Neuronal stem cell (in vitro differentiated cells): ENCODE data around the gene CMSS1.

Experiments
- DNase-seq: peaks from one replicate; pipeline ENCODE4 v3.0.0-alpha.2; 2013; ENCODE audit warnings: low spot score
- H2AFZ ChIP-seq: one replicate; pipeline ENCODE4 v1.6.1; 2013; ENCODE audit warnings: mild to moderate bottlenecking, low read length, inconsistent platforms
- H2AK5ac ChIP-seq: 2 replicates; pipeline ENCODE4 v1.6.1; 2013; ENCODE audit warnings: low read depth, mild to moderate bottlenecking, inconsistent platforms, low read length, moderate library complexity, mixed read lengths
- H2BK120ac ChIP-seq: 2 replicates; pipeline ENCODE4 v1.6.1; 2013; ENCODE audit warnings: low read depth, mild to moderate bottlenecking, inconsistent platforms, low read length, moderate library complexity, mixed read lengths
- H2BK12ac ChIP-seq: one replicate; pipeline ENCODE4 v1.6.1; 2013; ENCODE audit warnings: low read length, inconsistent platforms
- H2BK15ac ChIP-seq: 2 replicates; pipeline ENCODE4 v1.6.1; 2013; ENCODE audit warnings: mild to moderate bottlenecking, low read length, inconsistent platforms, mixed read lengths
- H2BK5ac ChIP-seq: one replicate; pipeline ENCODE4 v1.6.1; 2013; ENCODE audit warnings: inconsistent platforms, mild to moderate bottlenecking, low read length, moderate library complexity
- H3K14ac ChIP-seq: one replicate; pipeline ENCODE4 v1.6.1; 2013; ENCODE audit warnings: low read length, inconsistent platforms
- H3K18ac ChIP-seq: 2 replicates; pipeline ENCODE4 v1.6.1; 2013; ENCODE audit warnings: low read length, inconsistent platforms
- H3K23ac ChIP-seq: 2 replicates; pipeline ENCODE4 v1.6.1; 2013; ENCODE audit warnings: low read depth, mild to moderate bottlenecking, mixed read lengths, low read length, inconsistent platforms; ENCODE audit not compliant: poor library complexity
- H3K27ac ChIP-seq: replicated peaks from 3 replicates; pipeline ENCODE4 v1.5.1; 2013; ENCODE audit warnings: low read length, inconsistent platforms
- H3K27me3 ChIP-seq, 3 experiments: 2 replicates each; pipeline ENCODE4 v1.6.1; 2013; ENCODE audit warnings: low read length in 3 of 3, mild to moderate bottlenecking in 2 of 3, inconsistent platforms in 1 of 3, low read depth in 1 of 3, mixed read lengths in 1 of 3, moderate library complexity in 1 of 3; ENCODE audit not compliant: control insufficient read depth in 3 of 3, insufficient read depth in 3 of 3
- H3K36me3 ChIP-seq, 2 donors: replicated peaks in 1 of 2; 2 replicates each; pipeline ENCODE4 v1.6.1; 2013; ENCODE audit warnings: low read length in 2 of 2; ENCODE audit not compliant: control insufficient read depth in 2 of 2, insufficient read depth in 2 of 2
- H3K4ac ChIP-seq: 2 replicates; pipeline ENCODE4 v1.6.1; 2013; ENCODE audit warnings: inconsistent platforms, mild to moderate bottlenecking, low read length, moderate library complexity
- H3K4me1 ChIP-seq, 2 donors: 1 replicate in 1 of 2; 2 replicates in 1 of 2; pipeline ENCODE4 v1.6.1; 2013; ENCODE audit warnings: low read length in 2 of 2, low read depth in 1 of 2; ENCODE audit not compliant: control insufficient read depth in 2 of 2, insufficient read depth in 1 of 2
- H3K4me2 ChIP-seq: one replicate; pipeline ENCODE4 v1.6.1; 2013; ENCODE audit warnings: mild to moderate bottlenecking, low read length, inconsistent platforms; ENCODE audit not compliant: insufficient read depth, poor library complexity, severe bottlenecking
- H3K4me3 ChIP-seq, 2 donors: 2 replicates each; pipeline ENCODE4 v1.5.1; 2013; ENCODE audit warnings: low read length in 2 of 2, mild to moderate bottlenecking in 2 of 2, inconsistent platforms in 1 of 2, moderate library complexity in 1 of 2
- H3K79me1 ChIP-seq: one replicate; pipeline ENCODE4 v1.6.1; 2013; ENCODE audit warnings: low read depth, mild to moderate bottlenecking, inconsistent platforms, low read length, moderate library complexity
- H3K9ac ChIP-seq: one replicate; pipeline ENCODE4 v1.6.1; 2013; ENCODE audit warnings: mild to moderate bottlenecking, low read depth, low read length, inconsistent platforms; ENCODE audit not compliant: poor library complexity
- H3K9me3 ChIP-seq, 2 donors: replicated peaks in 1 of 2; 2 replicates each; pipeline versions ENCODE3 to v1.6.1; 2013; ENCODE audit warnings: low read length in 2 of 2, mild to moderate bottlenecking in 2 of 2, inconsistent platforms in 1 of 2, low read depth in 1 of 2, mixed read lengths in 1 of 2, moderate library complexity in 1 of 2; ENCODE audit not compliant: control insufficient read depth in 2 of 2, insufficient read depth in 1 of 2
- H4K8ac ChIP-seq: one replicate; pipeline ENCODE4 v1.6.1; 2013; ENCODE audit warnings: low read depth, mild to moderate bottlenecking, inconsistent platforms, low read length, moderate library complexity
- H4K91ac ChIP-seq: one replicate; pipeline ENCODE4 v1.6.1; 2013; ENCODE audit warnings: low read length, low read depth, mild to moderate bottlenecking, inconsistent platforms; ENCODE audit not compliant: poor library complexity
- WGBS, 2 donors: extraction: QIAGEN DNeasy Blood & Tissue Kit; methylation state at CpG; one replicate each; pipeline ENCODE4 v1.1.7; 2013; ENCODE audit warnings: missing lambda C conversion rate in 2 of 2, mixed read lengths in 1 of 2; ENCODE audit not compliant: insufficient read length in 2 of 2, insufficient replicate concordance in 1 of 2; ENCODE audit errors: extremely low coverage in 2 of 2; 5-methylcytosine and 5-hydroxymethylcytosine counted together

CMSS1 gene

GRCh38 chr3:99892332-99892731, 74.7 kb downstream of the CMSS1 start:
- Histone ChIP-seq H3K9ac (no peak overlapping the region), H2BK12ac (no peak overlapping the region), H3K18ac (no peak overlapping the region), H4K8ac (no peak overlapping the region), H3K4me3 (no peak overlapping the region), H3K23ac (no peak overlapping the region), H3K4me2 (no peak overlapping the region), H2AK5ac (no peak overlapping the region), H3K36me3 (no peaks in the 10 kb centered on the region), H2BK120ac (no peak overlapping the region), H2AFZ (no peak overlapping the region), H3K79me1 (no peaks in the 10 kb centered on the region), H3K9me3 (no peaks in the 10 kb centered on the region), H2BK5ac (no peak overlapping the region), H3K4me1 (peaks cover 0 to 6% of the 10 kb centered on the region in 2 donors), H3K4ac (no peak overlapping the region), H2BK15ac (no peak overlapping the region), H3K27ac (no peak overlapping the region), H3K27me3 (no peaks in the 10 kb centered on the region), H4K91ac (no peak overlapping the region), H3K14ac (no peak overlapping the region)
- DNase-seq: no peak

DNA sequence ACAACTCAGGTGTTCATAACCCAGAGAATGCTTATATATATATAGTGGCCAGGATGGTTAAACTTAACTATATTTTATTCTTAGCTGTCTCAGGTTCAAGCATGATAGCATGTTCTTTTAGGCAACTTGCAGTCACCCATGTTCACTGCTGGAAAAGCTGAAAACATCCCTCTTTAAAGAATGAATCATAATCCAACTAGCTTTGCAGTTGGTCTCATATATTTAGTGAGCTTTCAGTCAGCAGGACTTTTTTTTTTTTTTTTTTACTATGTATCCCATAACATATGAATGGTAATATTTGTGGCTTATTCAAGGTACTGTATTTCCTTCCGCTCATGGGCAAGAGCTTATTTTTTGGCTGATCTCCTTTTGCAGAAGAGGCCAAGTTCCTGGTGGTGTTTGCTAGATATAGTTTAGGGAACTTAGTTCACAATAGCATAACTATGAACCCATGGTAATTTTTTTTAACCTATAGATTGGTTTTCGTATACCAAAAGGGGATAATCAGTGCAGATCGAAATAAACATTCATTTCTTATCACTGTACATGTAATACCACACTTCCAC, 77.6 kb downstream of the CMSS1 start:
- no peak overlapping the region for H4K8ac ChIP-seq
- no peaks in the 10 kb centered on the region for H3K36me3 ChIP-seq
- no peak overlapping the region for H2AK5ac ChIP-seq
- no peaks in the 10 kb centered on the region for H3K79me1 ChIP-seq
- H2AFZ ChIP-seq: no peak overlapping the region
- no peaks in the 10 kb centered on the region for H3K27me3 ChIP-seq
- H3K4me3 ChIP-seq: no peak overlapping the region
- no peak overlapping the region for H3K4me2 ChIP-seq
- H3K9me3 ChIP-seq: no peaks in the 10 kb centered on the region
- no CpG with 5 or more reads among the region's 3 CpGs for WGBS, 2 donors
- no peak for DNase-seq
- peaks cover 0 to 6% of the 10 kb centered on the region in 2 donors for H3K4me1 ChIP-seq
- no peak overlapping the region for H2BK5ac ChIP-seq
- no peak overlapping the region for H3K4ac ChIP-seq
- no peak overlapping the region for H3K23ac ChIP-seq
- H2BK12ac ChIP-seq: no peak overlapping the region
- no peak overlapping the region for H3K14ac ChIP-seq
- no peak overlapping the region for H3K27ac ChIP-seq
- no peak overlapping the region for H3K9ac ChIP-seq
- no peak overlapping the region for H2BK120ac ChIP-seq
- no peak overlapping the region for H2BK15ac ChIP-seq
- no peak overlapping the region for H3K18ac ChIP-seq
- no peak overlapping the region for H4K91ac ChIP-seq

GRCh38 chr3:99895703-99896441, 78.2 kb downstream of the CMSS1 start:
- no peak overlapping the region for H3K4ac ChIP-seq
- H2BK5ac ChIP-seq: no peak overlapping the region
- no peak overlapping the region for H3K23ac ChIP-seq
- no peak for DNase-seq
- no peak overlapping the region for H3K14ac ChIP-seq
- no peak overlapping the region for H2BK120ac ChIP-seq
- no CpG with 5 or more reads among the region's 2 CpGs for WGBS, 2 donors
- H3K4me1 ChIP-seq: peaks cover 0 to 6% of the 10 kb centered on the region in 2 donors
- H3K27me3 ChIP-seq: no peaks in the 10 kb centered on the region
- H2BK12ac ChIP-seq: no peak overlapping the region
- no peaks in the 10 kb centered on the region for H3K36me3 ChIP-seq
- no peaks in the 10 kb centered on the region for H3K9me3 ChIP-seq
- H3K27ac ChIP-seq: no peak overlapping the region
- no peak overlapping the region for H3K18ac ChIP-seq
- no peak overlapping the region for H2AK5ac ChIP-seq
- no peak overlapping the region for H3K4me3 ChIP-seq
- H3K79me1 ChIP-seq: no peaks in the 10 kb centered on the region
- no peak overlapping the region for H3K4me2 ChIP-seq
- H2BK15ac ChIP-seq: no peak overlapping the region
- no peak overlapping the region for H3K9ac ChIP-seq
- no peak overlapping the region for H4K91ac ChIP-seq
- no peak overlapping the region for H4K8ac ChIP-seq
- H2AFZ ChIP-seq: no peak overlapping the region

DNA sequence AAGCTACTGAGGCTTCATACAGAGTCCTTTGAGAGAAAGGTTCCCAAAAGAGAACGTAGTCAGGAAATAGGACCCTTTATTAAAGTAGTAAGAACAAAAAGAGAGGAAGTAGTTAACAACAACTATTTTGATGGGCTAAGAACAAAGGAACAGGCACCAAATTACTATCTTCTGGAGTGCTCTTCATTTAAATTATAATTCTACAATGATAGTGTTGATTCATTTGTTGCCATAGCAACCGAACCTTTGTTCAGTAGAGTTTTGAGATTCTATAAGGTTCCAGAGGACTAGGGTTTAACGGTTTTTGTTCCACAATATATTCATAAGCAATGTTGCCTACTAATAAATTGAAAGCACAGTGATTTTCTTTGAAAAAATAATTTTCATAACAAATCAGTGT, 78.8 kb downstream of the CMSS1 start:
- Histone ChIP-seq H2BK12ac (no peak overlapping the region), H3K4me2 (no peak overlapping the region), H3K14ac (no peak overlapping the region), H2BK15ac (no peak overlapping the region), H3K36me3 (no peaks in the 10 kb centered on the region), H2BK120ac (no peak overlapping the region), H3K4ac (no peak overlapping the region), H2AK5ac (no peak overlapping the region), H2AFZ (no peak overlapping the region), H3K18ac (no peak overlapping the region), H3K23ac (no peak overlapping the region), H3K27ac (no peak overlapping the region), H3K9ac (no peak overlapping the region), H3K4me1 (peaks cover 0 to 8% of the 10 kb centered on the region in 2 donors), H3K4me3 (no peak overlapping the region), H4K91ac (no peak overlapping the region), H3K79me1 (no peaks in the 10 kb centered on the region), H2BK5ac (no peak overlapping the region), H3K9me3 (no peaks in the 10 kb centered on the region), H3K27me3 (no peaks in the 10 kb centered on the region), H4K8ac (no peak overlapping the region)
- DNase-seq: no peak
- no CpG with 5 or more reads among the region's 3 CpGs for WGBS, 2 donors
